Measurements from ENCODE around the gene EML5.

Gene EML5

GRCh38 chr14:88821378-88821777 lies 28.6 kb upstream of the EML5 start:
- TF ChIP-seq ZBTB7A (IDR thresholded peaks at IDR 0.05; ENCODE audit: low read depth) (no peak), USF1 (IDR thresholded peaks at IDR 0.05) (no peak), TCF12 (IDR thresholded peaks at IDR 0.05; ENCODE audit: low read depth) (no peak), CEBPB (IDR thresholded peaks at IDR 0.05) (no peak)

GRCh38 chr14:88818018-88818417 lies 25.3 kb upstream of the EML5 start:
- TF ChIP-seq TEAD4 (IDR thresholded peaks at IDR 0.05) (no peak), EP300 (IDR thresholded peaks at IDR 0.05; ENCODE audit: borderline replicate concordance) (no peak), TCF12 (IDR thresholded peaks at IDR 0.05; ENCODE audit: low read depth) (no peak), RAD21 (IDR thresholded peaks at IDR 0.05; ENCODE audit: low read depth) (no peak), REST (IDR thresholded peaks at IDR 0.05; ENCODE audit: low read depth) (no peak), FOXM1 (IDR thresholded peaks at IDR 0.05; ENCODE audit: borderline replicate concordance, low read depth) (no peak), USF1 (IDR thresholded peaks at IDR 0.05) (no peak), CEBPB (IDR thresholded peaks at IDR 0.05) (no peak), MAX (IDR thresholded peaks at IDR 0.05) (no peak), YY1 (IDR thresholded peaks at IDR 0.05; ENCODE audit: low read depth) (no peak), ZBTB7A (IDR thresholded peaks at IDR 0.05; ENCODE audit: low read depth) (no peak), TAF1 (IDR thresholded peaks at IDR 0.05; ENCODE audit: low read depth) (no peak), CREB1 (IDR thresholded peaks at IDR 0.05; ENCODE audit: low read depth) (no peak), NFIC (IDR thresholded peaks at IDR 0.05) (no peak), EGR1 (IDR thresholded peaks at IDR 0.05) (no peak)

GRCh38 chr14:88815980-88816379 lies 23.2 kb upstream of the EML5 start:
- no peak for TF ChIP-seq NFIC (IDR thresholded peaks at IDR 0.05)
- TF ChIP-seq TCF12 (IDR thresholded peaks at IDR 0.05; ENCODE audit: low read depth) = no peak
- no peak for TF ChIP-seq FOXM1 (IDR thresholded peaks at IDR 0.05; ENCODE audit: borderline replicate concordance, low read depth)
- no peak for TF ChIP-seq MAX (IDR thresholded peaks at IDR 0.05)
- TF ChIP-seq YY1 (IDR thresholded peaks at IDR 0.05; ENCODE audit: low read depth) = no peak
- TF ChIP-seq CEBPB (IDR thresholded peaks at IDR 0.05) = no peak
- TF ChIP-seq TAF1 (IDR thresholded peaks at IDR 0.05; ENCODE audit: low read depth) = no peak
- no peak for TF ChIP-seq USF1 (IDR thresholded peaks at IDR 0.05)
- no peak for TF ChIP-seq CREB1 (IDR thresholded peaks at IDR 0.05; ENCODE audit: low read depth)
- no peak for TF ChIP-seq EGR1 (IDR thresholded peaks at IDR 0.05)
- no peak for TF ChIP-seq TEAD4 (IDR thresholded peaks at IDR 0.05)

GRCh38 chr14:88808359-88808758 lies 15.6 kb upstream of the EML5 start:
- TF ChIP-seq USF1 (IDR thresholded peaks at IDR 0.05) (no peak), TAF1 (IDR thresholded peaks at IDR 0.05; ENCODE audit: low read depth) (no peak), CEBPB (IDR thresholded peaks at IDR 0.05) (no peak), TEAD4 (IDR thresholded peaks at IDR 0.05) (no peak), CREB1 (IDR thresholded peaks at IDR 0.05; ENCODE audit: low read depth) (no peak)

GRCh38 chr14:88804477-88804876 lies 11.7 kb upstream of the EML5 start:
- TF ChIP-seq TEAD4 (IDR thresholded peaks at IDR 0.05) (no peak), NFIC (IDR thresholded peaks at IDR 0.05) (no peak), MAX (IDR thresholded peaks at IDR 0.05) (no peak), RAD21 (IDR thresholded peaks at IDR 0.05; ENCODE audit: low read depth) (no peak), FOXM1 (IDR thresholded peaks at IDR 0.05; ENCODE audit: borderline replicate concordance, low read depth) (no peak), EP300 (IDR thresholded peaks at IDR 0.05; ENCODE audit: borderline replicate concordance) (no peak), CREB1 (IDR thresholded peaks at IDR 0.05; ENCODE audit: low read depth) (no peak)

GRCh38 chr14:88804035-88804434 lies 11.3 kb upstream of the EML5 start:
- TF ChIP-seq TAF1 (IDR thresholded peaks at IDR 0.05; ENCODE audit: low read depth) (no peak), RAD21 (IDR thresholded peaks at IDR 0.05; ENCODE audit: low read depth) (no peak), TCF12 (IDR thresholded peaks at IDR 0.05; ENCODE audit: low read depth) (no peak), CEBPB (IDR thresholded peaks at IDR 0.05) (no peak), ZBTB7A (IDR thresholded peaks at IDR 0.05; ENCODE audit: low read depth) (no peak), REST (IDR thresholded peaks at IDR 0.05; ENCODE audit: low read depth) (no peak), NFIC (IDR thresholded peaks at IDR 0.05) (no peak), EP300 (IDR thresholded peaks at IDR 0.05; ENCODE audit: borderline replicate concordance) (no peak), CREB1 (IDR thresholded peaks at IDR 0.05; ENCODE audit: low read depth) (no peak), USF1 (IDR thresholded peaks at IDR 0.05) (no peak), FOXM1 (IDR thresholded peaks at IDR 0.05; ENCODE audit: borderline replicate concordance, low read depth) (no peak), MAX (IDR thresholded peaks at IDR 0.05) (no peak), EGR1 (IDR thresholded peaks at IDR 0.05) (no peak), YY1 (IDR thresholded peaks at IDR 0.05; ENCODE audit: low read depth) (no peak), TEAD4 (IDR thresholded peaks at IDR 0.05) (no peak)

Measured in Ishikawa (cell line).